ENCODE results near the gene BCAS3. TPM values are rescaled to one million over a fixed set of nuclear protein-coding genes. Genes with fewer than 3 reads are reported as not detected.

The BCAS3 gene
- total RNA-seq, 1 donor from 2014 or later, result 14.5 TPM

DNA sequence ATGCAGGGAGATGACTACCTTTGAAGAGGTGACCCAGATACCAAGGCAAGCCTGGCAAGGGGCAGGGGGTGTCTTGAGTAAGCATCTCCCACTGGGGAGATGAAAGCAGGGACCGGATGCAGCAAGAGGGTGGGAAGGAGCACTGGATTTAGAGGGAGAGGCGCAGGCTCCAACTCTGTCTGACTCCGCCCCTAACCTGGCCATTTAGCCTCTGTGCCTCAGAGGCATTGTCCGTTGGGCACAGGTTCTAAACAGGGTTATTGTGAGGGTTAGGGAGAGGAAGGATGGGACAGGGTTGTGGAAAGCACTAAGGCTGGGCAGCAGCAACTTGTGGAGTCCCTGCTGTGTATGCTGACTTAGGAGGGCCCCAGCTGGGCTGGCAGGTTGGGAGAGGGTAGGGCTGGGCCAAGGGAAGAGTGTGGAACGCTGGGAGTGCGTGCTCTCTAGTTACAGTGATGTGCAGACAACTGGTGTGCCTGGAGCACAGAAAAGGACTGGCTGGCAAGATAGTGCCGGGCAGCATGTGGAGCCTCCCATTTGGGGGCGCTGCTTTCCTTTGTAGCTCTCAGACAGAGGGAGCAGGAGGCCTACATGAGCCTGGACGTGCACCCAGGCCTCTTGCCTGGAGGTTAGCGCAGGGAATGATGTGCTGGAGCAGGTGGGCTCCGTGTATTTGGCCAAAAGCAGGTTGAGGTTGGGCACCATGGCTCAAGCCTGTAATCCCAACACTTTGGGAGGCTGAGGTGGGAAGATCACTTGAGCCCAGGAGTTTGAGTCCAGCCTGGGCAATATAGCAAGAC, 748.2 kb downstream of the BCAS3 start:
- H4K20me1 ChIP-seq (ENCODE audit: insufficient read depth, low read length), result no peaks in the 10 kb centered on the region
- no peaks in the 10 kb centered on the region for H3K9me3 ChIP-seq (ENCODE audit: insufficient read depth, low read depth, low read length)
- Mint-ChIP-seq H3K4me1 (ENCODE audit: low read depth, unreplicated experiment) (peaks cover 17% of the 10 kb centered on the region), H3K27me3 (ENCODE audit: low read depth, unreplicated experiment) (peaks cover 15% of the 10 kb centered on the region), H3K4me3 (ENCODE audit: unreplicated experiment) (no peak overlapping the region), H3K27ac (ENCODE audit: unreplicated experiment) (no peak overlapping the region), H3K36me3 (ENCODE audit: low read depth, unreplicated experiment) (no peaks in the 10 kb centered on the region), H3K9me3 (ENCODE audit: unreplicated experiment) (peaks cover 5% of the 10 kb centered on the region)
- H3K36me3 ChIP-seq (ENCODE audit: insufficient read depth, low read length), result no peaks in the 10 kb centered on the region
- no peak overlapping the region for H3K4me2 ChIP-seq (ENCODE audit: low read length)
- H3K4me1 ChIP-seq (ENCODE audit: insufficient read depth, low read length), result no peaks in the 10 kb centered on the region
- H3K27me3 ChIP-seq (ENCODE audit: insufficient read depth, low read length), result peaks cover 3% of the 10 kb centered on the region
- no peak overlapping the region for H2AFZ ChIP-seq (ENCODE audit: low read depth, low read length)
- H3K4me3 ChIP-seq (ENCODE audit: insufficient read depth, low read depth, low read length), result no peak overlapping the region
- FAIRE-seq, result no peak
- no peaks in the 10 kb centered on the region for H3K79me2 ChIP-seq (ENCODE audit: insufficient read depth, low read length)
- H3K27ac ChIP-seq (ENCODE audit: low read depth, low read length), result no peak overlapping the region
- no peak for DNase-seq (ENCODE audit: low read depth)
- no peak overlapping the region for H3K9ac ChIP-seq (ENCODE audit: low read length)
- TF ChIP-seq EZH2 (IDR thresholded peaks at IDR 0.05; ENCODE audit: insufficient read depth, low read length), result no peak

- FAIRE-seq, result peak; percentile 67
- no peak overlapping the region for H3K4me3 ChIP-seq (ENCODE audit: insufficient read depth, low read depth, low read length)
- no peaks in the 10 kb centered on the region for H3K79me2 ChIP-seq (ENCODE audit: insufficient read depth, low read length)
- no peak overlapping the region for H2AFZ ChIP-seq (ENCODE audit: low read depth, low read length)
- H4K20me1 ChIP-seq (ENCODE audit: insufficient read depth, low read length), result no peaks in the 10 kb centered on the region
- Mint-ChIP-seq H3K36me3 (ENCODE audit: low read depth, unreplicated experiment) (no peaks in the 10 kb centered on the region), H3K9me3 (ENCODE audit: unreplicated experiment) (peaks cover 5% of the 10 kb centered on the region), H3K27ac (ENCODE audit: unreplicated experiment) (peak overlapping the region; percentile 23), H3K4me3 (ENCODE audit: unreplicated experiment) (no peak overlapping the region), H3K4me1 (ENCODE audit: low read depth, unreplicated experiment) (peaks cover 21% of the 10 kb centered on the region), H3K27me3 (ENCODE audit: low read depth, unreplicated experiment) (peaks cover 9% of the 10 kb centered on the region)
- no peak overlapping the region for H3K9ac ChIP-seq (ENCODE audit: low read length)
- no peak overlapping the region for H3K27ac ChIP-seq (ENCODE audit: low read depth, low read length)
- peaks cover 3% of the 10 kb centered on the region for H3K4me1 ChIP-seq (ENCODE audit: insufficient read depth, low read length)
- no peaks in the 10 kb centered on the region for H3K9me3 ChIP-seq (ENCODE audit: insufficient read depth, low read depth, low read length)
- no peaks in the 10 kb centered on the region for H3K27me3 ChIP-seq (ENCODE audit: insufficient read depth, low read length)
- no peak for TF ChIP-seq EZH2 (IDR thresholded peaks at IDR 0.05; ENCODE audit: insufficient read depth, low read length)
- TF ChIP-seq, protein P1, sequence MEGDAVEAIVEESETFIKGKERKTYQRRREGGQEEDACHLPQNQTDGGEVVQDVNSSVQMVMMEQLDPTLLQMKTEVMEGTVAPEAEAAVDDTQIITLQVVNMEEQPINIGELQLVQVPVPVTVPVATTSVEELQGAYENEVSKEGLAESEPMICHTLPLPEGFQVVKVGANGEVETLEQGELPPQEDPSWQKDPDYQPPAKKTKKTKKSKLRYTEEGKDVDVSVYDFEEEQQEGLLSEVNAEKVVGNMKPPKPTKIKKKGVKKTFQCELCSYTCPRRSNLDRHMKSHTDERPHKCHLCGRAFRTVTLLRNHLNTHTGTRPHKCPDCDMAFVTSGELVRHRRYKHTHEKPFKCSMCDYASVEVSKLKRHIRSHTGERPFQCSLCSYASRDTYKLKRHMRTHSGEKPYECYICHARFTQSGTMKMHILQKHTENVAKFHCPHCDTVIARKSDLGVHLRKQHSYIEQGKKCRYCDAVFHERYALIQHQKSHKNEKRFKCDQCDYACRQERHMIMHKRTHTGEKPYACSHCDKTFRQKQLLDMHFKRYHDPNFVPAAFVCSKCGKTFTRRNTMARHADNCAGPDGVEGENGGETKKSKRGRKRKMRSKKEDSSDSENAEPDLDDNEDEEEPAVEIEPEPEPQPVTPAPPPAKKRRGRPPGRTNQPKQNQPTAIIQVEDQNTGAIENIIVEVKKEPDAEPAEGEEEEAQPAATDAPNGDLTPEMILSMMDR (IDR thresholded peaks at IDR 0.05; ENCODE audit: insufficient read depth, low read depth, low read length), result no peak
- H3K4me2 ChIP-seq (ENCODE audit: low read length), result no peak overlapping the region
- DNase-seq (ENCODE audit: low read depth), result peak; percentile 34
- no peaks in the 10 kb centered on the region for H3K36me3 ChIP-seq (ENCODE audit: insufficient read depth, low read length)
These were observed 749.0 kb downstream of the BCAS3 start for GRCh38 chr17:61426482-61427304.

DNA sequence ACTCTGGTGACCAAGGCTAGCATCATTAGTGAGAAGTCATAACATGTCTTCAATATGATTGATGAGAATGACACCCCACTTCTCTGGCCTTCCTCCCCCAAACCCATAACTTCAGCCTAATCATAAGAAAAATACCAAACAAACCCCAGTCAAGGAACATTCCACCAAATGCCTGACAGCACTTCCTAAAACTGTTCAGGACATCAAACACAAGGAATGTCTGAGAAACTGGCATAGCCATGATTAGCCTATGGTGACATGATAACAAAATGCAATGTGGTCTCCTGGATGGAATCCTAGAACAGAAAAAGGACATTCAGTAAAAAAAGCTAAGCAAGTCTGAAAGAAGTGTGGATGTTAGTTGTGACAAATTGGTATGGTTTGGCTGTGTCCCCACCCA, 749.9 kb downstream of the BCAS3 start:
- H3K9ac ChIP-seq (ENCODE audit: low read length), result no peak overlapping the region
- no peak overlapping the region for H3K4me2 ChIP-seq (ENCODE audit: low read length)
- Mint-ChIP-seq H3K4me1 (ENCODE audit: low read depth, unreplicated experiment) (peaks cover 21% of the 10 kb centered on the region), H3K9me3 (ENCODE audit: unreplicated experiment) (peaks cover 2% of the 10 kb centered on the region), H3K27me3 (ENCODE audit: low read depth, unreplicated experiment) (peaks cover 5% of the 10 kb centered on the region), H3K36me3 (ENCODE audit: low read depth, unreplicated experiment) (no peaks in the 10 kb centered on the region), H3K4me3 (ENCODE audit: unreplicated experiment) (no peak overlapping the region), H3K27ac (ENCODE audit: unreplicated experiment) (no peak overlapping the region)
- H3K27ac ChIP-seq (ENCODE audit: low read depth, low read length), result no peak overlapping the region
- H2AFZ ChIP-seq (ENCODE audit: low read depth, low read length), result no peak overlapping the region
- no peak overlapping the region for H3K4me3 ChIP-seq (ENCODE audit: insufficient read depth, low read depth, low read length)
- H3K27me3 ChIP-seq (ENCODE audit: insufficient read depth, low read length), result no peaks in the 10 kb centered on the region
- FAIRE-seq (no peak), DNase-seq (ENCODE audit: low read depth) (no peak)
- peaks cover 4% of the 10 kb centered on the region for H3K4me1 ChIP-seq (ENCODE audit: insufficient read depth, low read length)
- H3K36me3 ChIP-seq (ENCODE audit: insufficient read depth, low read length), result no peaks in the 10 kb centered on the region
- no peak for TF ChIP-seq EZH2 (IDR thresholded peaks at IDR 0.05; ENCODE audit: insufficient read depth, low read length)
- TF ChIP-seq, protein P1 (IDR thresholded peaks at IDR 0.05; ENCODE audit: insufficient read depth, low read depth, low read length), result no peak
- H3K79me2 ChIP-seq (ENCODE audit: insufficient read depth, low read length), result no peaks in the 10 kb centered on the region
- no peaks in the 10 kb centered on the region for H3K9me3 ChIP-seq (ENCODE audit: insufficient read depth, low read depth, low read length)
- H4K20me1 ChIP-seq (ENCODE audit: insufficient read depth, low read length), result no peaks in the 10 kb centered on the region
